H9 (cell line): ENCODE measurements around the gene MTRF1. TPM values are rescaled to one million over a fixed set of nuclear protein-coding genes. Genes with fewer than 3 reads are reported as not detected.
"Not testable (repeated sequence)": the region's sequence is repeated elsewhere in the genome, so short reads cannot be mapped to it uniquely, and the experiment has no call there.

ENCODE experiments used
- DNase-seq: peaks from one replicate; pipeline ENCODE4 v3.0.0-alpha.2; 2017
- H2AFZ ChIP-seq: one replicate; pipeline ENCODE4 v1.6.1; 2013; ENCODE audit warnings: mild to moderate bottlenecking, low read length, control low read depth, moderate library complexity
- H2AK5ac ChIP-seq: 2 replicates; pipeline ENCODE4 v1.6.1; 2013; ENCODE audit warnings: low read length, control low read depth, mixed read lengths; ENCODE audit not compliant: insufficient read length
- H2BK120ac ChIP-seq: one replicate; pipeline ENCODE4 v1.6.1; 2013; ENCODE audit warnings: low read depth, mild to moderate bottlenecking, low read length, control low read depth, inconsistent platforms; ENCODE audit not compliant: poor library complexity, severe bottlenecking
- H2BK12ac ChIP-seq: 2 replicates; pipeline ENCODE4 v1.6.1; 2013; ENCODE audit warnings: low read length, control low read depth, mixed read lengths, low read depth; ENCODE audit not compliant: insufficient read length
- H2BK15ac ChIP-seq: 2 replicates; pipeline ENCODE4 v1.6.1; 2013; ENCODE audit warnings: low read depth, low read length, control low read depth
- H2BK20ac ChIP-seq: one replicate; pipeline ENCODE4 v1.6.1; 2013; ENCODE audit warnings: low read depth, mild to moderate bottlenecking, low read length, control low read depth, inconsistent platforms; ENCODE audit not compliant: poor library complexity, severe bottlenecking
- H2BK5ac ChIP-seq: 2 replicates; pipeline ENCODE4 v1.6.1; 2013; ENCODE audit warnings: low read length, control low read depth, mixed read lengths; ENCODE audit not compliant: insufficient read length
- H3K14ac ChIP-seq: 2 replicates; pipeline ENCODE4 v1.6.1; 2013; ENCODE audit warnings: low read length, control low read depth; ENCODE audit not compliant: insufficient read depth
- H3K18ac ChIP-seq: 2 replicates; pipeline ENCODE4 v1.6.1; 2013; ENCODE audit warnings: low read depth, mild to moderate bottlenecking, mixed read lengths, low read length, control low read depth; ENCODE audit not compliant: insufficient read length
- H3K23ac ChIP-seq: 2 replicates; pipeline ENCODE4 v1.6.1; 2013; ENCODE audit warnings: low read length, control low read depth, mixed read lengths, low read depth; ENCODE audit not compliant: insufficient read length
- H3K23me2 ChIP-seq: 2 replicates; pipeline ENCODE4 v1.6.1; 2013; ENCODE audit warnings: low read depth, mild to moderate bottlenecking, mixed read lengths, low read length, control low read depth; ENCODE audit not compliant: insufficient read length, poor library complexity, severe bottlenecking
- H3K27ac ChIP-seq: 2 replicates; pipeline ENCODE4 v1.5.1; 2013; ENCODE audit warnings: low read length, control low read depth, mixed read lengths, low read depth; ENCODE audit not compliant: insufficient read length
- H3K27me3 ChIP-seq: 2 replicates; pipeline ENCODE4 v1.6.1; 2013; ENCODE audit warnings: low read length, control low read depth, inconsistent platforms; ENCODE audit not compliant: insufficient read depth
- H3K4ac ChIP-seq: 2 replicates; pipeline ENCODE4 v1.6.1; 2013; ENCODE audit warnings: low read depth, mild to moderate bottlenecking, control low read depth, inconsistent platforms, low read length, moderate library complexity
- H3K4me1 ChIP-seq: 2 replicates; pipeline ENCODE4 v1.6.1; 2013; ENCODE audit warnings: low read length, control low read depth, inconsistent platforms; ENCODE audit not compliant: insufficient read depth
- H3K4me2 ChIP-seq: 2 replicates; pipeline ENCODE4 v1.6.1; 2013; ENCODE audit warnings: low read length, control low read depth, mixed read lengths; ENCODE audit not compliant: insufficient read length, insufficient read depth
- H3K56ac ChIP-seq: 2 replicates; pipeline ENCODE4 v1.6.1; 2013; ENCODE audit warnings: low read depth, mild to moderate bottlenecking, mixed read lengths, low read length, control low read depth; ENCODE audit not compliant: insufficient read length
- H3K79me1 ChIP-seq: 2 replicates; pipeline ENCODE4 v1.6.1; 2013; ENCODE audit warnings: low read depth, mild to moderate bottlenecking, moderate library complexity, low read length, control low read depth, inconsistent platforms; ENCODE audit not compliant: insufficient read depth, poor library complexity, severe bottlenecking
- H3K79me2 ChIP-seq: 2 replicates; pipeline ENCODE4 v1.6.1; 2013; ENCODE audit warnings: low read length, control low read depth, inconsistent platforms; ENCODE audit not compliant: insufficient read depth
- H3K9ac ChIP-seq: 2 replicates; pipeline ENCODE4 v1.6.1; 2013; ENCODE audit warnings: low read length, control low read depth, mixed read lengths; ENCODE audit not compliant: insufficient read length; ENCODE audit errors: extremely low read depth
- H3K9me3 ChIP-seq: one replicate; pipeline ENCODE4 v1.6.1; 2013; ENCODE audit warnings: low read depth, low read length, inconsistent platforms; ENCODE audit not compliant: control insufficient read depth
- H3T11ph ChIP-seq: one replicate; pipeline ENCODE4 v1.6.1; 2013; ENCODE audit warnings: mild to moderate bottlenecking, low read length, control low read depth, inconsistent platforms
- H4K20me1 ChIP-seq: one replicate; pipeline ENCODE4 v1.6.1; 2013; ENCODE audit not compliant: control insufficient read depth, insufficient read length, insufficient read depth
- H4K5ac ChIP-seq: 2 replicates; pipeline ENCODE4 v1.6.1; 2013; ENCODE audit warnings: low read depth, mild to moderate bottlenecking, mixed read lengths, low read length, control low read depth; ENCODE audit not compliant: insufficient read length
- H4K8ac ChIP-seq: replicated peaks from 2 replicates; pipeline ENCODE4 v1.6.1; 2013; ENCODE audit warnings: low read length, control low read depth, mixed read lengths, low read depth; ENCODE audit not compliant: insufficient read length
- H4K91ac ChIP-seq: 2 replicates; pipeline ENCODE4 v1.6.1; 2013; ENCODE audit warnings: low read depth, mild to moderate bottlenecking, moderate library complexity, mixed read lengths, low read length, control low read depth; ENCODE audit not compliant: insufficient read length
- H3K27ac Mint-ChIP-seq, 3 experiments: 2 replicates in 2 of 3; 3 replicates in 1 of 3; pipeline ENCODE4 v1.8.0; 2020 to 2021; ENCODE audit warnings: mixed read lengths in 3 of 3, mild to moderate bottlenecking in 1 of 3, moderate library complexity in 1 of 3
- H3K27me3 Mint-ChIP-seq: 2 replicates; pipeline ENCODE4 v1.8.0; 2021; ENCODE audit warnings: low read depth, mild to moderate bottlenecking, moderate library complexity, mixed read lengths
- H3K36me3 Mint-ChIP-seq, 3 experiments: 2 replicates in 2 of 3; 3 replicates in 1 of 3; pipeline ENCODE4 v1.8.0; 2020 to 2021; ENCODE audit warnings: low read depth in 3 of 3, mixed read lengths in 3 of 3; ENCODE audit not compliant: insufficient read depth in 1 of 3
- H3K4me1 Mint-ChIP-seq, 2 experiments: 2 replicates each; pipeline ENCODE4 v1.8.0; 2020; ENCODE audit warnings: mixed read lengths in 2 of 2
- H3K4me3 Mint-ChIP-seq, 2 experiments: 2 replicates in 1 of 2; 3 replicates in 1 of 2; pipeline ENCODE4 v1.8.0; 2020 to 2021; ENCODE audit warnings: mild to moderate bottlenecking in 2 of 2, mixed read lengths in 2 of 2, moderate library complexity in 1 of 2
- H3K9me3 Mint-ChIP-seq, 2 experiments: 2 replicates in 1 of 2; 3 replicates in 1 of 2; pipeline ENCODE4 v1.8.0; 2020; ENCODE audit warnings: mild to moderate bottlenecking in 2 of 2, mixed read lengths in 2 of 2, moderate library complexity in 1 of 2
- CTCF ChIP-seq: fragments of 200-600 bp; sonication (generic); conservative IDR thresholded peaks from 3 replicates; pipeline ENCODE4 v1.8.0; 2021; ENCODE audit warnings: antibody characterized with exemption, mild to moderate bottlenecking
- WGBS: extraction: QIAGEN DNeasy Blood & Tissue Kit; methylation state at CpG from one replicate; pipeline ENCODE4 v1.1.7; 2013; ENCODE audit warnings: missing lambda C conversion rate, low lambda C conversion rate, mixed read lengths; ENCODE audit not compliant: insufficient read length; ENCODE audit errors: extremely low coverage; 5-methylcytosine and 5-hydroxymethylcytosine counted together
- total RNA-seq: library from RNA; stranded (reverse); gene quantifications from 2 replicates; pipeline ENCODE4 v1.2.1, GENCODE V29; 2021

MTRF1 gene
- total RNA-seq, 1 experiment from 2014 or later, result 16.2 TPM

- no peak overlapping the region for H3K18ac ChIP-seq
- no peak overlapping the region for H3K27ac ChIP-seq
- H3K23ac ChIP-seq, result no peak overlapping the region
- no peaks in the 10 kb centered on the region; the same call in 1 of the 2 replicates for H3K4me1 ChIP-seq
- no peaks in the 10 kb centered on the region for H3K79me2 ChIP-seq
- no peak overlapping the region for H2BK5ac ChIP-seq
- WGBS, result no CpG with 5 or more reads among the region's 2 CpGs
- no peak overlapping the region for H3K56ac ChIP-seq
- H2BK20ac ChIP-seq, result no peak overlapping the region
- no peak for TF ChIP-seq CTCF
- peaks cover 0 to 4% of the 10 kb centered on the region in 2 experiments; a peak in 1 of 4 replicates for H3K4me1 Mint-ChIP-seq
- H3K9me3 ChIP-seq, result peaks cover 5% of the 10 kb centered on the region
- no peak overlapping the region for H4K91ac ChIP-seq
- H3K27ac Mint-ChIP-seq, result no peak overlapping the region
- no peak overlapping the region for H3K14ac ChIP-seq
- H2BK120ac ChIP-seq, result no peak overlapping the region
- peaks cover 31 to 43% of the 10 kb centered on the region in 2 experiments for H3K9me3 Mint-ChIP-seq
- H3K27me3 Mint-ChIP-seq, result no peaks in the 10 kb centered on the region; the same call in 1 of the 2 replicates
- no peak overlapping the region for H3K9ac ChIP-seq
- H4K8ac ChIP-seq, result no peak overlapping the region
- H3T11ph ChIP-seq, result no peak overlapping the region
- H4K5ac ChIP-seq, result no peak overlapping the region
- H3K4ac ChIP-seq, result no peak overlapping the region
- no peak for DNase-seq
- peaks cover 21 to 29% (median 27%) of the 10 kb centered on the region in 3 experiments for H3K36me3 Mint-ChIP-seq
- H3K79me1 ChIP-seq, result no peaks in the 10 kb centered on the region
- H2BK12ac ChIP-seq, result no peak overlapping the region
- no peaks in the 10 kb centered on the region for H3K27me3 ChIP-seq
- H3K23me2 ChIP-seq, result no peaks in the 10 kb centered on the region
- H3K4me3 Mint-ChIP-seq, result no peak overlapping the region
- no peak overlapping the region for H3K4me2 ChIP-seq
- no peak overlapping the region for H2AK5ac ChIP-seq
- H2BK15ac ChIP-seq, result no peak overlapping the region
- H2AFZ ChIP-seq, result no peak overlapping the region
- H4K20me1 ChIP-seq, result no peaks in the 10 kb centered on the region
Observed at GRCh38 chr13:41177616-41178015, 85.8 kb downstream of the MTRF1 start.

GRCh38 chr13:41175576-41175975 is 87.8 kb downstream of the MTRF1 start:
- H2BK120ac ChIP-seq, H3K23ac ChIP-seq, H3K4me2 ChIP-seq, H2AK5ac ChIP-seq, H4K8ac ChIP-seq, H3K9me3 ChIP-seq, H2BK12ac ChIP-seq, DNase-seq, H3K27ac Mint-ChIP-seq, H2AFZ ChIP-seq, H3K4me1 Mint-ChIP-seq, H3K18ac ChIP-seq, H3K9ac ChIP-seq, H3K4me1 ChIP-seq, H3K27me3 ChIP-seq, H3K14ac ChIP-seq, H3K4me3 Mint-ChIP-seq, H3K4ac ChIP-seq, H3K27me3 Mint-ChIP-seq, H3K23me2 ChIP-seq, H2BK15ac ChIP-seq, H2BK5ac ChIP-seq, H3K79me2 ChIP-seq, H3K79me1 ChIP-seq, H4K91ac ChIP-seq, H3K56ac ChIP-seq, H3T11ph ChIP-seq, H4K20me1 ChIP-seq, H3K27ac ChIP-seq, H4K5ac ChIP-seq, H2BK20ac ChIP-seq: not testable (repeated sequence)
- WGBS, result no CpG with 5 or more reads among the region's 8 CpGs
- Mint-ChIP-seq H3K9me3 (peaks cover 33 to 45% of the 10 kb centered on the region in 2 experiments), H3K36me3 (peaks cover 21 to 29% (median 29%) of the 10 kb centered on the region in 3 experiments)
